ENCODE measurements around the gene GALNT14. TPM values are rescaled to one million over a fixed set of nuclear protein-coding genes. Genes with fewer than 3 reads are reported as not detected.

Gene GALNT14
- total and polyA plus RNA-seq, 2 of the 8 experiments (the other 6 are each of a cell fraction or from before 2014, with no cell fraction given) = 13.0 to 13.7 TPM

GRCh38 chr2:30978854-30979253 is 159.4 kb downstream of the GALNT14 start (continued):
- TF ChIP-seq GABPA (IDR thresholded peaks at IDR 0.05; ENCODE audit: borderline replicate concordance, insufficient read depth, low read length) (no peak), NRF1 (IDR thresholded peaks at IDR 0.05; ENCODE audit: low read depth, low read length) (no peak), ATF3 (IDR thresholded peaks at IDR 0.05; ENCODE audit: insufficient read depth, low read depth, low read length) (no peak), SIX5 (IDR thresholded peaks at IDR 0.05; ENCODE audit: low read depth, low read length) (no peak), HDAC6 (IDR thresholded peaks at IDR 0.05; ENCODE audit: low read depth, low read length) (no peak), NANOG (IDR thresholded peaks at IDR 0.05; ENCODE audit: insufficient read depth, low read depth, low read length, poor library complexity, severe bottlenecking) (no peak)

All from H1 (cell line).